HG02884 (cell line): ENCODE measurements around the gene DARS1.

Experiments used
- ATAC-seq: cut with Tn5 transposase; IDR thresholded peaks from one replicate; pipeline ENCODE4 v1.9.1; 2021; ENCODE audit warnings: mild to moderate bottlenecking, moderate library complexity; ENCODE audit not compliant: unreplicated experiment

DARS1 gene

GRCh38 chr2:135985018-135985825, at the start of gene DARS1:
Gene DARS1, minus strand, starts transcription at chr2:135985626. Its CDS starts 158 bp downstream, at chr2:135985468.
- ATAC-seq: peak; percentile 72

GRCh38 chr2:136034629-136035028, 49.2 kb upstream of the DARS1 start:
- ATAC-seq: no peak

- ATAC-seq: no peak
Measured at GRCh38 chr2:136032817-136033535, 47.5 kb upstream of the DARS1 start.

GRCh38 chr2:136032192-136032591, 46.8 kb upstream of the DARS1 start:
- ATAC-seq: no peak

GRCh38 chr2:136031711-136032110, 46.3 kb upstream of the DARS1 start:
- ATAC-seq: no peak

GRCh38 chr2:136030406-136030805, 45.0 kb upstream of the DARS1 start:
- no peak for ATAC-seq

GRCh38 chr2:136029149-136029548, 43.7 kb upstream of the DARS1 start:
- peak; percentile 74 for ATAC-seq

GRCh38 chr2:136028001-136028400, 42.6 kb upstream of the DARS1 start:
- ATAC-seq: no peak

GRCh38 chr2:136027112-136027511, 41.7 kb upstream of the DARS1 start:
- no peak for ATAC-seq

- peak; percentile 61 for ATAC-seq
Measured at GRCh38 chr2:136025057-136025973, 39.9 kb upstream of the DARS1 start.

GRCh38 chr2:136024616-136025015, 39.2 kb upstream of the DARS1 start:
- no peak for ATAC-seq

GRCh38 chr2:136024185-136024584, 38.8 kb upstream of the DARS1 start:
- no peak for ATAC-seq

- ATAC-seq: no peak
Measured at GRCh38 chr2:136023416-136023815, 38.0 kb upstream of the DARS1 start.

GRCh38 chr2:136022396-136023146, 37.1 kb upstream of the DARS1 start:
- no peak for ATAC-seq

GRCh38 chr2:136021976-136022375, 36.5 kb upstream of the DARS1 start:
- no peak for ATAC-seq

- ATAC-seq: no peak
Measured at GRCh38 chr2:136021406-136021805, 36.0 kb upstream of the DARS1 start.

GRCh38 chr2:136020831-136021230, 35.4 kb upstream of the DARS1 start:
- no peak for ATAC-seq

GRCh38 chr2:136019825-136020224, 34.4 kb upstream of the DARS1 start:
- ATAC-seq: no peak

- peak; percentile 60 for ATAC-seq
Measured at GRCh38 chr2:136019306-136019705, 33.9 kb upstream of the DARS1 start.

GRCh38 chr2:136017786-136018185, 32.4 kb upstream of the DARS1 start:
- ATAC-seq: no peak
